Colonic mucosa (tissue), 4 donors: ENCODE data around the gene TSR1. TPM values are rescaled to one million over a fixed set of nuclear protein-coding genes. Genes with fewer than 3 reads are reported as not detected.

Experiments used
- DNase-seq: peaks from one replicate; pipeline ENCODE4 v3.0.0-alpha.2; 2020
- H3K27ac ChIP-seq: fragments of 200-600 bp; one replicate; pipeline ENCODE4 v1.8.0; 2021
- H3K27me3 ChIP-seq: fragments of 200-600 bp; one replicate; pipeline ENCODE4 v1.8.0; 2021
- H3K36me3 ChIP-seq: fragments of 200-600 bp; one replicate; pipeline ENCODE4 v1.8.0; 2021
- H3K4me1 ChIP-seq: fragments of 200-600 bp; one replicate; pipeline ENCODE4 v1.8.0; 2021; ENCODE audit warnings: mild to moderate bottlenecking
- H3K4me3 ChIP-seq: fragments of 200-600 bp; one replicate; pipeline ENCODE4 v1.8.0; 2021
- H3K9ac ChIP-seq, 2 donors: one replicate each; pipeline ENCODE4 v1.7.0; 2013; ENCODE audit warnings: control low read depth in 2 of 2, low read depth in 2 of 2, low read length in 2 of 2
- H3K9me3 ChIP-seq: fragments of 200-600 bp; one replicate; pipeline ENCODE4 v1.8.0; 2021
- CTCF ChIP-seq: fragments of 200-600 bp; IDR thresholded peaks from one replicate; pipeline ENCODE4 v1.8.0; 2022; ENCODE audit warnings: antibody characterized with exemption, mild to moderate bottlenecking
- intact Hi-C: fragments of 100-400 bp; cut with DNase I; formaldehyde crosslinking; loops from one replicate; pipeline ENCODE4 v1.14.1; 2022
- total RNA-seq, 2 donors: library from RNA; stranded (reverse); fragmentation: NEBNext Ultra II Directional in 1 of 2; extraction: Animal tissue kit (Norgen Biotek cat#: 25700) in 1 of 2; gene quantifications; one replicate each; pipeline ENCODE4 v1.2.1, GENCODE V29; 2021
- donor health status: healthy.
- donor health status: DM: no; HTN: no; CAD: no.
- donor health status: DM: no; HTN: no; CAD: no.

The TSR1 gene
- total RNA-seq, 2 donors from 2014 or later: 13.7 to 28.5 TPM

GRCh38 chr17:2376107-2376506 lies 39.9 kb upstream of the TSR1 start:
- no peak for TF ChIP-seq CTCF
- Histone ChIP-seq H3K36me3 (no peaks in the 10 kb centered on the region), H3K9ac (no peak overlapping the region), H3K27ac (no peak overlapping the region), H3K9me3 (no peaks in the 10 kb centered on the region), H3K4me1 (no peaks in the 10 kb centered on the region), H3K4me3 (no peak overlapping the region), H3K27me3 (no peaks in the 10 kb centered on the region)
- intact Hi-C loops: no loop called here
- DNase-seq: no peak

- no peaks in the 10 kb centered on the region for H3K36me3 ChIP-seq
Observed at GRCh38 chr17:2375406-2375805, 39.1 kb upstream of the TSR1 start.

GRCh38 chr17:2374549-2375285 lies 38.5 kb upstream of the TSR1 start:
- H3K4me3 ChIP-seq: no peak overlapping the region
- H3K9ac ChIP-seq: no peak overlapping the region
- H3K9me3 ChIP-seq: no peaks in the 10 kb centered on the region
- intact Hi-C loops: no loop called here
- DNase-seq: no peak
- no peak for TF ChIP-seq CTCF
- no peaks in the 10 kb centered on the region for H3K4me1 ChIP-seq
- no peak overlapping the region for H3K27ac ChIP-seq
- H3K27me3 ChIP-seq: no peaks in the 10 kb centered on the region
- no peaks in the 10 kb centered on the region for H3K36me3 ChIP-seq

More at GRCh38 chr17:2375406-2375805, 39.1 kb upstream of the TSR1 start:
- no peak overlapping the region for H3K9ac ChIP-seq
- H3K9me3 ChIP-seq: no peaks in the 10 kb centered on the region
- no peak for TF ChIP-seq CTCF
- intact Hi-C loops: no loop called here
- no peak overlapping the region for H3K4me3 ChIP-seq
- no peaks in the 10 kb centered on the region for H3K4me1 ChIP-seq
- no peaks in the 10 kb centered on the region for H3K27me3 ChIP-seq
- H3K27ac ChIP-seq: no peak overlapping the region
- no peak for DNase-seq

GRCh38 chr17:2373179-2373578 lies 36.9 kb upstream of the TSR1 start:
- H3K27ac ChIP-seq: no peak overlapping the region
- H3K9me3 ChIP-seq: no peaks in the 10 kb centered on the region
- no peaks in the 10 kb centered on the region for H3K4me1 ChIP-seq
- intact Hi-C loops: no loop called here
- DNase-seq: no peak
- no peaks in the 10 kb centered on the region for H3K27me3 ChIP-seq
- no peak overlapping the region for H3K9ac ChIP-seq
- H3K4me3 ChIP-seq: no peak overlapping the region
- no peak for TF ChIP-seq CTCF
- H3K36me3 ChIP-seq: no peaks in the 10 kb centered on the region

GRCh38 chr17:2372681-2373080 lies 36.4 kb upstream of the TSR1 start:
- Histone ChIP-seq H3K27ac (no peak overlapping the region), H3K9ac (no peak overlapping the region), H3K4me3 (no peak overlapping the region), H3K27me3 (no peaks in the 10 kb centered on the region), H3K36me3 (no peaks in the 10 kb centered on the region), H3K9me3 (no peaks in the 10 kb centered on the region), H3K4me1 (no peaks in the 10 kb centered on the region)
- intact Hi-C loops: no loop called here
- DNase-seq: no peak
- no peak for TF ChIP-seq CTCF
